HT-29 (cell line): ENCODE measurements around the gene AMD1. TPM values are rescaled to one million over a fixed set of nuclear protein-coding genes. Genes with fewer than 3 reads are reported as not detected.

Experiments used
- DNase-seq: peaks from one replicate; pipeline ENCODE4 v3.0.0-alpha.2; 2015; ENCODE audit warnings: low spot score
- small RNA-seq: library from RNA; depleted of rRNA; stranded (forward); fragments of <200 nt; gene quantifications from one replicate; pipeline ENCODE3, GENCODE V24; 2014
- total RNA-seq: library from RNA; depleted of rRNA; stranded (reverse); fragments of >200 nt; shearing (Covaris generic); gene quantifications from 2 replicates; pipeline ENCODE4 v1.2.3, GENCODE V29; 2014; rRNA removed

AMD1 gene
- total RNA-seq, 1 experiment from 2014 or later = 42.2 TPM

DNA sequence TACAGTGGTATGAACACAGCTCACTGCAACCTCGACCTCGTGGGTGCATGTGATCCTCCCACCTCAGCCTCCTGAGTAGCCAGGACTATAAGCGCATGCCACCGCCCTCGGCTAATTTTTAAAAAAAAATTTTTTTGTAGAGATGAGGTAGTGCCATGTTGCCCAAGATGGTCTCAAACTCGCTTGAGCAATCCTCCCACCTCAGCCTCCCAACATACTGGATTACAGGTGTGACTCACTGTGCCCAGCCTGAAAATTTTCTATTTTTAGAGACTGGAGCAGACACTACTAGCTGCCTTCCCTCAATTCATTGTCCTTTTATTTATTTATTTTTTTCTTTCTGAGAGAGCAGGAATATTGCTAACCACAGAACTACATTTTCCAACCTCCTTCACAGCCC, 63.6 kb downstream of the AMD1 start:
- DNase-seq = no peak

GRCh38 chr6:110939429-110940200, 65.0 kb downstream of the AMD1 start:
- no peak for DNase-seq

DNA sequence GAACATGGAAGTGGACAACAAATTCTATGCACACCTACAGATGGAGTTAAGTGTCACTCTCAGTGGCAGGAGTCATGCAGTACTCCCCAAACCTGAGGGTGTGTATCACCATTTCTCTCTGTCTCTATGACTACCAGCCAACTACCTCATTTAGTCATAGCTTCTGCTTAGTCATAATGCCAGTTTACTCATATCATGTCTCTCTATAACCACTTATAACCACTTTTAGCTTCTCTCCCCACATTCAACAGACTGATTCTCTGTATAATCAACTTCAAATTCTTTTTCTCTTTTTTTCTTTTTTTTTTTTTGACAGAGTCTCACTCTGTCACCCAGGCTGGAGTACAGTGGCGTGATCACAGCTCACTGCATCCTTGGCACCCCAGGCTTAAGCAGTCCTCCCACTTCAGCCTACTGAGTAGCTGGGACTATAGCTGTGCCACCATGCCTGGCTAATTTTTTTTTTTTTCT, 70.1 kb downstream of the AMD1 start:
- peak; percentile 25 for DNase-seq

Small RNA genes within 50 kb of the gene (small RNA-seq; reads per million reads assigned to genes)
- gene RNU6-1115P (not detected), gene SNORA40C (not detected)

Other genes starting within 250 kb of the AMD1 start
- gene CDK19, start 59.3 kb upstream of the AMD1 start, total RNA-seq = 4.0 and 4.8 TPM in 2 replicates
- gene GTF3C6, start 83.9 kb downstream of the AMD1 start, total RNA-seq = 26.7 and 31.3 TPM in 2 replicates
- 14.7 and 15.1 TPM in 2 replicates for gene RPF2, start 107.3 kb downstream of the AMD1 start, total RNA-seq
- gene SLC16A10, start 212.7 kb downstream of the AMD1 start, total RNA-seq = 0.76 TPM in 1 of 2 replicates, not detected in the other